GM21526 (cell line): ENCODE results near the gene NOVA1.

ENCODE experiments used
- ATAC-seq: cut with Tn5 transposase; IDR thresholded peaks from one replicate; pipeline ENCODE4 v1.9.1; 2021; ENCODE audit warnings: moderate library complexity; ENCODE audit not compliant: unreplicated experiment, low FRiP score

Gene NOVA1

GRCh38 chr14:26594756-26595545, 2.9 kb downstream of the NOVA1 start:
- no peak for ATAC-seq

- no peak for ATAC-seq
Measured at GRCh38 chr14:26594148-26594547, 3.7 kb downstream of the NOVA1 start.

- no peak for ATAC-seq
Measured at GRCh38 chr14:26593357-26593756, 4.5 kb downstream of the NOVA1 start.

GRCh38 chr14:26589925-26590324, 7.9 kb downstream of the NOVA1 start:
- ATAC-seq = no peak

GRCh38 chr14:26577711-26578110, 20.1 kb downstream of the NOVA1 start:
- no peak for ATAC-seq

GRCh38 chr14:26554069-26554772, 43.6 kb downstream of the NOVA1 start:
- ATAC-seq = no peak

- no peak for ATAC-seq
Measured at GRCh38 chr14:26549571-26549970, 48.3 kb downstream of the NOVA1 start.

GRCh38 chr14:26548406-26548805, 49.4 kb downstream of the NOVA1 start:
- no peak for ATAC-seq

- no peak for ATAC-seq
Measured at GRCh38 chr14:26538176-26538575, 59.7 kb downstream of the NOVA1 start.

GRCh38 chr14:26531894-26532293, 65.9 kb downstream of the NOVA1 start:
- ATAC-seq = no peak

- no peak for ATAC-seq
Measured at GRCh38 chr14:26528415-26529182, 69.2 kb downstream of the NOVA1 start.

GRCh38 chr14:26527095-26527494, 70.7 kb downstream of the NOVA1 start:
- ATAC-seq = no peak

GRCh38 chr14:26526137-26526536, 71.7 kb downstream of the NOVA1 start:
- no peak for ATAC-seq

GRCh38 chr14:26525085-26525484, 72.7 kb downstream of the NOVA1 start:
- no peak for ATAC-seq

GRCh38 chr14:26522967-26523366, 74.9 kb downstream of the NOVA1 start:
- no peak for ATAC-seq

GRCh38 chr14:26517771-26518170, 80.1 kb downstream of the NOVA1 start:
- ATAC-seq = no peak

- no peak for ATAC-seq
Measured at GRCh38 chr14:26500028-26500427, 97.8 kb downstream of the NOVA1 start.

GRCh38 chr14:26499546-26499945, 98.3 kb downstream of the NOVA1 start:
- ATAC-seq = no peak

- ATAC-seq = no peak
Measured at GRCh38 chr14:26486922-26487321, 110.9 kb downstream of the NOVA1 start.

- ATAC-seq = no peak
Measured at GRCh38 chr14:26484562-26484961, 113.3 kb downstream of the NOVA1 start.

GRCh38 chr14:26478967-26479366, 118.9 kb downstream of the NOVA1 start:
- no peak for ATAC-seq
